ENCODE data around the gene FBXW2.

Gene FBXW2

DNA sequence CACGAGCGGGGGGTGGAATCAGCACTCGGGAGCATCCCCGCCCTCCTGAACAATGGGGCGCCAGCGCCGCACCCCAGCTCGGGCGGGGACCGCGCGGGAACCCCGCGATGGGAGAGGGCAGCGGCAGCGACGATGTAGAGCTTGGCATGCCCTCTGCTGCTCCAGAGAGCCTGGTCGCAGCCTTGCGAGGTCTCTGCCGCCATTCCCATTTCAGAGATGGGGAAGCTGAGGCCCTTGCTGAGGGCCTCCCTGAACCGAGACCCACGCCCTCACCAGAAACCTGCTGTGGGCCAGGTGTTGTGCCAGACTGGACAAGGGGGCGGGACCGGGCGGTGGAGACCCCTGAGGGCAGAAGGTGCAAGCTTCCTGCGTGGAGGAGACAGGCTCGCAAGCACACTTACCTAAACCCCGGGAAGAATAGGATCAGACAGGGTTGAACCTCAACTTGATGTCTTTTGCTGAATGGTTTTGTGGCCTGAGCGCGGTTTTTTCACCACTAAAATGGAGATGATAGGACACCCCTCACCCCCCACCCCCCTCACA is 78.3 kb downstream of the FBXW2 start:
- no peak for DNase-seq (ENCODE audit: low read depth in 2 of 2)

DNA sequence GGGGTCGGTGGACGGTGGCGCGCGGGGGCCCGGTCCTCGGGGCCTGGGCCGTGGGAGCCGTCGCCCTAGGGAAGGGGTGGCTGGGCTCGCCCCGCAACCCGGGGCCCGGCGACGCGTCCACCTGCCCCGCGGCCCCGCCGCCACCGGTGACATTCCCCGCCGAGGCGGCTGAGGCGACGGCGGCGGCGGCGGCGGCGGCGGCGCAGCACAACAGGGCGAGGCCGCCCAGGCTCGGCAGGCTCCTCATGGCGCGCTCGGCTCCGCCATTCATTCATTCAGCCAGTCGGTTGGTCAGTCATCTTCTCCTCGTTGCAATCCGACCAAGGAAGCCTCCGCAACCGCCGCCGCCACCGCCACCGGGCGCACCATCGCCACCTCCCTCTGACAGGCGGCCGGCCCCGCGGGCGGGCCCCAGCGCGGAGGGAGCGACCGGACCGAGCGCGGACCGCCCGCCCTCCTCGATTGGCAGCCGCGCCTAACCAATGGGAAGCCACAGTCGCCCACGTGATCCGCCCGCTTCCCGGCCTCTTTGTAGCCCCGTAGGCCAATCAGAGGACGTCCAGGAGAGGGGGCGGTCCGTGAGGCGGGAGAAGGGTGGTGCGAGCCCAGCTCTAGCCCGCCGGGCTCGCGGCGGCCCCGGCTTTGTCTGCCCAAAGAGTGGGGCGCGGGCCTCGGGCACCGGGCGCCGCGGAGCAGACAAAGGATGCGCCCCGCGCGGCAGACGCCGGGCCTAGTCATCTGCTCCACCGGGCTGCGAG is 78.9 kb downstream of the FBXW2 start, which contains the start of gene MEGF9:
MEGF9 (minus strand) TSS at position 383 of the 758 bp plus-strand sequence; CDS start at position 271, 112 bp downstream.
- DNase-seq (ENCODE audit: low read depth in 2 of 2), result peak; percentile 93 to 95

DNA sequence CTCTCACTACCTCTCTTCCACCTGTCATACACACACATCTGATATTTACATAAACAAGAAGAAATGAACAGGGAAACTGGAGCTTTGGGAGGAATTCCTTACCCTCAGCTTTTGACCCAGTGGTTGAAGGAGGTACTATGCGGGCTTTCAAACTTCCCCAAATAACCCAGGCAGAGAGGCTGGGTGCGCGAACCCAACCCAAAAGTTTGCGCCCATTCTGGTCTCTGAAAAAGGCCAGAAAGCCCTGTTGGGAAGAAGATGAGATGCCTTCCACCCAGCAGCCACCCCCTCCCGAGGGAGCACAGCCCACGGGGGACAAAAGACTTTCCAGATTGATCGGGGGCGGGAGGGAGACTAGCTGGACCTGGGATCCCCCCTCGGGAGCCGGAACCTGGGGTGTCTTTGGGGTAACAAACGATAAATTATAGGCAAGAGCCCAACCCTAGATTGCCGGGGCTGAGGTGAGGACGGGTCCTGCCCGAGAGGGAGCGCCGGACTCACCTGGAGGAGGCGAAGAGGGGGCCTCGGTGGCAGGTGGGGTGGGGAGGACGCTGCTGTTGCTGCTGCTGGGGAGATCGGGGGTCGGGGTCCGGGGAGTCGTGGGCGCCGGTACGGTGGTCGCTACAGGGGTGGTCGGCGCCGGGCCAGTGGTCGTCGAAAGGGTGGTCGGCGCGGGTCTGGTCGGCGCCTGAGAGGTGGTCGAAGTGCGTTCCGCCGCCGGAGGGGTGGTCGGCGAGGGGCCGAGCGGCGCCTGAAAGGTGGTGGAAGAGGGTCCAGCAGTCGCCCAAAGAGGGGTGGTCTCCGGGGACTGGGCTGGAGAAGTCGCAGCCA is 79.7 kb downstream of the FBXW2 start:
- DNase-seq (ENCODE audit: low read depth in 2 of 2), result no peak

DNA sequence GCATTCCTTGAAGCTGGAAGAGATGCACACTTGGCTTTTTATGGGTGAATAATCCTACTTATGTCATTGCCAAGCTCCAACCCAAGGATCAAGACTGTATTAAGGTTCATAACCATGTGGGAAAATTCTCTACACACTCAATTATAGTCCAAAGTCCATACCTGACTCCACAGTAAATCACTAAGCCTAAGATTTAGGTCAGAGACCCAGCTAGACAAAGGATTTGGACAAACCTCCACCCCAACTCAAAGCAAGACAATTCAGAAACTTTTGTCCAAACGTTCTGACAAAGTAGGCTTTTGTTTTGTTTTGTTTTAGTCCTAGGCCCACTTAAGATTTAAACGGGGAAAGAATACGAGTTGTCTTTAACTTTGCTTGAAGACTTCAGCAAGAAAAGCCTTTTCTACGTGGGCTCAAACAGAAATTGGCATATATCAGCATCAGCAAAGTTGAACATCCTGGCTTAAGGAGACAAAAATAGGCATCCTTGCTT is 80.6 kb downstream of the FBXW2 start:
- DNase-seq (ENCODE audit: low read depth in 2 of 2), result no peak

DNA sequence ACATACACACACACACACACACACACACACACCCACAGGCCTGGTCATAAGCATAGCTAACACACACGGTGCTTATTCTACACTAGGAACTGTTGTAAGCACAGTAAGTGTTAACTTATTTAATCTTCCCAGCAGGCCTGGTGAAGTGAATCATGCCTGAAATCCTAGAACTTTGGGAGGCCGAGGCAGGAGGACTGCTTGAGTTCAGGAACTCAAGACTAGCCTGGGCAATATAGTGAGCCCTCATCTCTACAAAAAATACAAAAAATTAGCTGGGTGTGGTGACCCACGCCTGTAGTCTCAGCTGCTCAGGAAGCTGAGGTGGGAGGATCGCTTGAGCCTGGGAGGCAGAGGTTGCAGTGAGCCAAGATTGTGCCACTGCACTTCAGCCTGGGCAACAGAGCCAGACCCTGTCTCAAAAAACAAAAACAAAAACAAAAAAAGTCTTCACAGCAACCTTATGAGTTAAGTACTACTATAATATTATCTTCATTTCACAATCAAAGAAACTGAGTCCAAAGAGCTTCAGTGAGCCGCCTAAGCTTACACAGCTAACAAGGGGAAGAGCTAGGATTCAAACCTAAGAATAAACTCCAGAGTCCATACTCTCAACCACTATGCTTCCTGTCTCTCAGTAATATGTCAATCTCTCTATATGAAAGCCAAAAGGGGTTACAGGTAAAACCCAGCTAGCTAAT is 81.2 kb downstream of the FBXW2 start:
- no peak for DNase-seq (ENCODE audit: low read depth in 2 of 2)

DNA sequence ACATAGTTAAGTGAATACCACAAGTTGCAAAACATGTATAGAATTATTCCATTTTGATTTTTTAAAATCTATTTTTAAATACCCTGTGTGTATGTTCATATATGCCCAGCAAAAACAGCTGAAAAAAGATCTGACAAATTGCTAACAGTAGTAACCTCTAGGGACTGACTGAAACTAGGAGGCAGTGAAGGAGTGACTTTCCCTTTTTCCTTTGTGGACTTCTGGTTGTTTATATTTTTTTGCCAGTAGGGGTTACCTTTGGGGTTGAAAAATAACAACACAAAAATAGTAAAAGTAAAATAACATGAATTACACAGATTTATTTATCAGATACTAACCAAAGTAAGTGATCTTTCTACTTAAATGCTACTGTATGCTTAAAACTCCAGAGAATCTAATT is 81.9 kb downstream of the FBXW2 start:
- DNase-seq (ENCODE audit: low read depth in 2 of 2), result no peak

DNA sequence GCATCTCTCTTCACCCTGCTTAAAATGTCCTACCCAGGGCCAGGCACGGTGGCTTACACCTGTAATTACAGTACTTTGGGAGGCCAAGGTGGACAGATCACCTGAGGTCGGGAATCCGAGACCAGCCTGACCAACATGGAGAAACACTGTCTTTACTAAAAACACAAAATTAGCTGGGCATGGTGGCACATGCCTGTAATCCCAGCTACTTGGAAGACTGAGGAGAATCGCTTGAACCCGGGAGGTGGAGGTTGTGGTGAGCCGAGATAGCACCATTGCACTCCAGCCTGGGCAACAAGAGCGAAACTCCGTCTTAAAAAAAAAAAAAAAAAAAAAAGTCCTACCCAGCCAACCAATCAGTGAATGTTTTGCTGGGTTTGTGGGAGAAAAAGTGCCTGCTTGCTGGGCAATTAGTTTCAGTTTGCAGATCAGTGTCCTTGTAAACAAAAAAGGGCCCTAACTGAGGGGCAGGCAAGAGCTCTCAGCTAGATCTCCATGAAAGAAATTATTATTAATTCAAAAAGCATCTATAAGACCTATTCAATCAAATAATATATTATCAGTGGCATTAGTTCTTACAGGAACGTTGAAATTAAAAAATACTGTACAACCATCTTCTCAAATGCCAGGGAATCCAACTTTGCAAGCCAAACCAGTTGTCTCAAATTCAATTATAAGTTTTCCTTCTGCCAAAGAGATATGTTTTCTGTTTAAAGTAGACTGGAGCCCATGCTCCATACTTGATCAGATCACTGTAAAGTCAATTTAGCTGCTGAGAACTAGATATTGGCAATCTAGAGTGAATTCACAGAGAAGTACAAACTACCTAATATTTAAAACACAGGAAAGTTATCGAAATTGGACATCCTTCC is 82.9 kb downstream of the FBXW2 start:
- no peak for DNase-seq (ENCODE audit: low read depth in 2 of 2)

DNA sequence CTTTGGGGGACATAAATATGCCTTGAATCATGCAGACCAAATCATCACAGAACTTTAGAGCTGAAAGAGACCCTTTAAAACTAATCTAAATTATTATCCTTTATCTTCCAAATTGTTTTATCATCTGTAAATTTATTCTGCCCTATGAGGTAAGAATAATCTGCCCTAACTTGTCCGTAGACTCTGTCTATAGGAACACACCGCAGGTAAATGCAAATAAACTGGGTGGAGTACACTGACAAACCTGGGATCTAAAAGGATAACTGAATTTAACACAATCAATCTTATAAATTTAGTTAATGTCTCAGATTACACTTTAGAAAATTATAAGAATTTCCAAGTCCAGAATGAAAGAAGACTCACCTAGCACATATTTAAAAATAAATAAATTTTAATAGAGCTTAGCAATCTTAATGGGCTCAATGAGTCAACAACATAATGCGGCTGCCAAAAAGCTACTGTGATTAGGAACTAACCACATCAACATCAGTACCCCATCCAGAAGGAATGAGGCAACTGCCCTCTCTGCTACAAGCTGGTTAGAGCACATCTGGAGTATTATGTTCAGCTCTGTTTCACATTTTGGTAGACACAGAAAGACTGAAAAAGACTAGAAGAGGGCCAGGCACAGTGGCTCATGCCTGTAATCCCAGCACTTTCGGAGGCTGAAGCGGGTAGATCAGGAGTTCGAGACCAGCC is 84.5 kb downstream of the FBXW2 start:
- DNase-seq (ENCODE audit: low read depth in 2 of 2), result no peak

DNA sequence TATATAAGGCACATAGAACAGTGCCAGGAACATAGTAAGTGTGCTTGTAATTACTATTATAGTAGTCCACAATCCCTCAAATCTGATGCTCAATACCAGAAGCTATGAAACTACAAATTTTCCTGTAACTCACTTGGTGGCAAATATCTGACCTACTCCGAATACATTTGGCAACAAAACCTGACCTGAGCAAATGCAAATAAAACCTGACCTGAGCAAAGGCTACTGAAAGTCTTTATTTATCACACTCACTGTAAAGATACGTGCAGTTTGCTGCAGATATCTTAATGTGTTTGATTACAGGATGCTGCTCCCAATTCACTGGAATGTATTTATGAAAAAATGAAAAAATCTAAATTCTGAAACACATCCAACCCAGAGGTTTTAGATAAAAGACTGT is 86.0 kb downstream of the FBXW2 start:
- DNase-seq (ENCODE audit: low read depth in 2 of 2), result no peak
